ENCODE measurements around the gene TWSG1.
A peak's percentile ranks its signal among the peaks of the same experiment; 100 is the strongest.
"Not testable (repeated sequence)": the region's sequence is repeated elsewhere in the genome, so short reads cannot be mapped to it uniquely, and the experiment has no call there.

The TWSG1 gene

GRCh38 chr18:9336827-9337226 lies 2.3 kb downstream of the TWSG1 start:
- no peak for DNase-seq

- peak; percentile 87 for DNase-seq
Measured at GRCh38 chr18:9337873-9338272, 3.3 kb downstream of the TWSG1 start.

- DNase-seq: no peak
Measured at GRCh38 chr18:9340472-9340871, 5.9 kb downstream of the TWSG1 start.

GRCh38 chr18:9343577-9343976 lies 9.0 kb downstream of the TWSG1 start:
- no peak for DNase-seq

GRCh38 chr18:9346775-9347174 lies 12.2 kb downstream of the TWSG1 start:
- no peak for DNase-seq

- peak; percentile 28 for DNase-seq
Measured at GRCh38 chr18:9348079-9348671, 13.6 kb downstream of the TWSG1 start.

- no peak for DNase-seq
Measured at GRCh38 chr18:9348766-9349165, 14.2 kb downstream of the TWSG1 start.

- peak; percentile 88 for DNase-seq
Measured at GRCh38 chr18:9353596-9353995, 19.0 kb downstream of the TWSG1 start.

- DNase-seq: peak; percentile 29
Measured at GRCh38 chr18:9354256-9354655, 19.7 kb downstream of the TWSG1 start.

- peak; percentile 3 for DNase-seq
Measured at GRCh38 chr18:9356976-9357375, 22.4 kb downstream of the TWSG1 start.

GRCh38 chr18:9359796-9360195 lies 25.2 kb downstream of the TWSG1 start:
- DNase-seq: no peak

GRCh38 chr18:9361191-9361590 lies 26.6 kb downstream of the TWSG1 start:
- no peak for DNase-seq

- no peak for DNase-seq
Measured at GRCh38 chr18:9362869-9363268, 28.3 kb downstream of the TWSG1 start.

- no peak for DNase-seq
Measured at GRCh38 chr18:9364242-9364641, 29.7 kb downstream of the TWSG1 start.

- DNase-seq: no peak
Measured at GRCh38 chr18:9365406-9365805, 30.8 kb downstream of the TWSG1 start.

GRCh38 chr18:9366126-9366714 lies 31.6 kb downstream of the TWSG1 start:
- DNase-seq: no peak

GRCh38 chr18:9373254-9373653 lies 38.7 kb downstream of the TWSG1 start:
- not testable (repeated sequence) for DNase-seq

- DNase-seq: no peak
Measured at GRCh38 chr18:9379118-9379517, 44.5 kb downstream of the TWSG1 start.

GRCh38 chr18:9380101-9380500 lies 45.5 kb downstream of the TWSG1 start:
- no peak for DNase-seq

GRCh38 chr18:9380621-9381395 lies 46.2 kb downstream of the TWSG1 start:
- no peak for DNase-seq

GRCh38 chr18:9386879-9387278 lies 52.3 kb downstream of the TWSG1 start:
- DNase-seq: no peak

- DNase-seq: no peak
Measured at GRCh38 chr18:9387891-9388290, 53.3 kb downstream of the TWSG1 start.

- DNase-seq: no peak
Measured at GRCh38 chr18:9389706-9390105, 55.1 kb downstream of the TWSG1 start.

GRCh38 chr18:9392726-9393125 lies 58.2 kb downstream of the TWSG1 start:
- DNase-seq: no peak

All from MV-4-11 (cell line).